ENCODE measurements around the gene HOXD9. TPM values are rescaled to one million over a fixed set of nuclear protein-coding genes. Genes with fewer than 3 reads are reported as not detected.

HOXD9 gene
- total and polyA plus RNA-seq, 2 of the 8 experiments (the other 6 are each of a cell fraction or from before 2014, with no cell fraction given) = not detected

DNA sequence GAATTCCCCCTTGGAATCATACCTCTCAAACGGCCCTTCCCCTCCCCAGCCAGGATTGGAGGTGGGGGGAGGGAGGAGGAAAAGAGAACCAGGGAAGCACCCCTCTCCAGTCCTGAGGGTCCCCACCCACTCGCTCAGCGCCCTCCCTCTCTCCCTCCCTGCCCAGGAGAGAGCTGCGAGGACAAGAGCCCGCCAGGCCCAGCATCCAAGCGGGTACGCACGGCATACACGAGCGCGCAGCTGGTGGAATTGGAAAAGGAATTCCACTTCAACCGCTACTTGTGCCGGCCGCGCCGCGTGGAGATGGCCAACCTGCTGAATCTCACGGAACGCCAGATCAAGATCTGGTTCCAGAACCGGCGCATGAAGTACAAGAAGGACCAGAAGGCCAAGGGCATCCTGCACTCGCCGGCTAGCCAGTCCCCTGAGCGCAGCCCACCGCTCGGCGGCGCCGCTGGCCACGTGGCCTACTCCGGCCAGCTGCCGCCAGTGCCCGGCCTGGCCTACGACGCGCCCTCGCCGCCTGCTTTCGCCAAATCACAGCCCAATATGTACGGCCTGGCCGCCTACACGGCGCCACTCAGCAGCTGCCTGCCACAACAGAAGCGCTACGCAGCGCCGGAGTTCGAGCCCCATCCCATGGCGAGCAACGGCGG, 49.0 kb downstream of the HOXD9 start:
- no peak overlapping the region for H4K91ac ChIP-seq (replicated peaks; ENCODE audit: insufficient read length, low read length)
- H3K18ac ChIP-seq (ENCODE audit: extremely low read depth, low read length) = peak overlapping the region; percentile 43; the same call in 1 of the 2 replicates
- H3K9ac ChIP-seq (replicated peaks in 1 of 4; ENCODE audit: extremely low read depth in 1 of 4, low read depth in 3 of 4, low read length in 3 of 4) = no peak overlapping the region
- peak overlapping the region; percentile 76 to 81 for H3K4me2 ChIP-seq (ENCODE audit: insufficient read depth in 1 of 2, low read depth in 2 of 2, low read length in 2 of 2)
- H2BK20ac ChIP-seq (ENCODE audit: low read length) = no peak overlapping the region
- DNase-seq (ENCODE audit: low read depth in 1 of 2, low spot score in 2 of 2) (no peak), FAIRE-seq (no peak)
- peaks cover 3% of the 10 kb centered on the region; the same call in 1 of the 2 replicates for H3K23me2 ChIP-seq (ENCODE audit: low read depth, low read length)
- peak overlapping the region; percentile 7; the same call in 1 of the 2 replicates for H2AFZ ChIP-seq (ENCODE audit: low read length)
- H3K79me2 ChIP-seq (ENCODE audit: control insufficient read depth in 1 of 2, insufficient read depth in 2 of 2, low read length in 2 of 2) = no peaks in the 10 kb centered on the region
- peaks cover 3 to 25% (median 15%) of the 10 kb centered on the region in 4 experiments for H3K4me1 ChIP-seq (replicated peaks in 1 of 4; ENCODE audit: control insufficient read depth in 3 of 4, insufficient read depth in 4 of 4, low read length in 3 of 4)
- peaks cover 94 to 100% (median 99%) of the 10 kb centered on the region in 4 experiments for H3K27me3 ChIP-seq (replicated peaks in 1 of 4; ENCODE audit: control insufficient read depth in 3 of 4, extremely low read depth in 1 of 4, insufficient read depth in 3 of 4, low read length in 3 of 4)
- ChIA-PET POLR2A (ENCODE audit: partially characterized antibody) (interaction anchor here (1.2 to 1.3 kb wide), 2 partner anchors 11 to 13 kb away, joined by 3 to 7 read pairs; no protein-coding TSS in a partner anchor), CTCF (ENCODE audit: partially characterized antibody) (interaction anchor here (0.9 to 7.5 kb wide), 9 partner anchors 9 to 481 kb away, joined by 3 to 60 read pairs (median 4); partner anchors contain the start of gene HOXD1)
- no peak overlapping the region for H3K14ac ChIP-seq (ENCODE audit: insufficient read length)
- H2BK5ac ChIP-seq (ENCODE audit: low read depth, low read length) = no peak overlapping the region
- no peak overlapping the region for H2BK120ac ChIP-seq (replicated peaks; ENCODE audit: low read depth, low read length)
- peaks cover 2 to 35% of the 10 kb centered on the region in 2 experiments for H4K20me1 ChIP-seq (replicated peaks in 1 of 2; ENCODE audit: control insufficient read depth in 1 of 2, insufficient read depth in 2 of 2, low read length in 2 of 2)
- H3K4me3 ChIP-seq (ENCODE audit: extremely low read depth in 1 of 4, insufficient read depth in 2 of 4, low read depth in 3 of 4, low read length in 4 of 4) = peak overlapping the region in 3 of 4 experiments; percentile 7 to 47 (median 14); a peak in 5 of 8 replicates
- H3K9me3 ChIP-seq (ENCODE audit: insufficient read depth in 2 of 2, low read depth in 1 of 2, low read length in 1 of 2) = no peaks in the 10 kb centered on the region
- WGBS, 2 experiments (ENCODE audit: extremely low coverage in 1 of 2, insufficient coverage in 1 of 2, insufficient read length in 1 of 2, insufficient replicate concordance in 2 of 2, low coverage in 1 of 2, low lambda C conversion rate in 2 of 2, missing lambda C conversion rate in 1 of 2) = 3% methylated on average over 43 of the region's 51 CpGs; no CpG with 5 or more reads in 1 of the 2 experiments
- no peak overlapping the region for H3K23ac ChIP-seq (ENCODE audit: insufficient read length)
- peak overlapping the region; percentile 79 for H4K8ac ChIP-seq (ENCODE audit: extremely low read depth, insufficient read depth, low read length)
- H2BK15ac ChIP-seq (ENCODE audit: low read length) = no peak overlapping the region
- H2AK5ac ChIP-seq (ENCODE audit: low read depth, low read length) = no peak overlapping the region
- H3K27ac ChIP-seq (ENCODE audit: low read depth, low read length) = no peak overlapping the region
- H3K36me3 ChIP-seq (ENCODE audit: control insufficient read depth in 2 of 4, insufficient read depth in 4 of 4, low read length in 3 of 4) = no peaks in the 10 kb centered on the region; a peak in 1 of 8 replicates
- peak overlapping the region; percentile 75; the same call in 1 of the 2 replicates for H2BK12ac ChIP-seq (ENCODE audit: low read depth, low read length)
- H3K79me1 ChIP-seq (ENCODE audit: low read depth, low read length) = no peaks in the 10 kb centered on the region
- no peak overlapping the region for H4K5ac ChIP-seq (ENCODE audit: insufficient read length, low read depth, low read length)
- no peak overlapping the region for H3K56ac ChIP-seq (replicated peaks; ENCODE audit: insufficient read length, low read depth, low read length)
- no peak overlapping the region for H3K4ac ChIP-seq (replicated peaks; ENCODE audit: insufficient read length, low read depth, low read length)
- no peak for TF ChIP-seq CBX8 (IDR thresholded peaks at IDR 0.05; ENCODE audit: borderline replicate concordance, low read depth, low read length)
- TF ChIP-seq BACH1 (IDR thresholded peaks at IDR 0.05; ENCODE audit: low read length) = no peak
- TF ChIP-seq MAFK (IDR thresholded peaks at IDR 0.05; ENCODE audit: low read depth, low read length) = no peak
- no peak for TF ChIP-seq BRCA1 (IDR thresholded peaks at IDR 0.05; ENCODE audit: low read depth, low read length)
- no peak for TF ChIP-seq NANOG (IDR thresholded peaks at IDR 0.05; ENCODE audit: insufficient read depth, low read depth, low read length, poor library complexity, severe bottlenecking)
- no peak for TF ChIP-seq TBP (IDR thresholded peaks at IDR 0.05; ENCODE audit: low read depth, low read length)
- no peak for TF ChIP-seq KDM5A (IDR thresholded peaks at IDR 0.05; ENCODE audit: low read length)
- no peak for TF ChIP-seq GTF2F1 (IDR thresholded peaks at IDR 0.05; ENCODE audit: borderline replicate concordance, low read depth, low read length)
- TF ChIP-seq, protein P1, sequence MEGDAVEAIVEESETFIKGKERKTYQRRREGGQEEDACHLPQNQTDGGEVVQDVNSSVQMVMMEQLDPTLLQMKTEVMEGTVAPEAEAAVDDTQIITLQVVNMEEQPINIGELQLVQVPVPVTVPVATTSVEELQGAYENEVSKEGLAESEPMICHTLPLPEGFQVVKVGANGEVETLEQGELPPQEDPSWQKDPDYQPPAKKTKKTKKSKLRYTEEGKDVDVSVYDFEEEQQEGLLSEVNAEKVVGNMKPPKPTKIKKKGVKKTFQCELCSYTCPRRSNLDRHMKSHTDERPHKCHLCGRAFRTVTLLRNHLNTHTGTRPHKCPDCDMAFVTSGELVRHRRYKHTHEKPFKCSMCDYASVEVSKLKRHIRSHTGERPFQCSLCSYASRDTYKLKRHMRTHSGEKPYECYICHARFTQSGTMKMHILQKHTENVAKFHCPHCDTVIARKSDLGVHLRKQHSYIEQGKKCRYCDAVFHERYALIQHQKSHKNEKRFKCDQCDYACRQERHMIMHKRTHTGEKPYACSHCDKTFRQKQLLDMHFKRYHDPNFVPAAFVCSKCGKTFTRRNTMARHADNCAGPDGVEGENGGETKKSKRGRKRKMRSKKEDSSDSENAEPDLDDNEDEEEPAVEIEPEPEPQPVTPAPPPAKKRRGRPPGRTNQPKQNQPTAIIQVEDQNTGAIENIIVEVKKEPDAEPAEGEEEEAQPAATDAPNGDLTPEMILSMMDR (IDR thresholded peaks at IDR 0.05; ENCODE audit: control extremely low read depth in 1 of 3, insufficient read depth in 1 of 3, low read depth in 1 of 3, low read length in 3 of 3) = peak in 1 of 3 experiments; percentile 23; a peak in 1 of 4 replicates
- no peak for TF ChIP-seq NRF1 (IDR thresholded peaks at IDR 0.05; ENCODE audit: low read depth, low read length)
